GM23338 (cell line): ENCODE measurements around the gene BACE2. TPM values are rescaled to one million over a fixed set of nuclear protein-coding genes. Genes with fewer than 3 reads are reported as not detected.

Experiments used
- ATAC-seq: fragments of 200-7000 bp; cut with Tn5 transposase; 3 replicates; pipeline ENCODE4 v1.9.1; 2020
- DNase-seq: peaks from one replicate; pipeline ENCODE4 v3.0.0-alpha.2; 2015; ENCODE audit warnings: low spot score
- H2AFZ ChIP-seq: fragments of 200-600 bp; sonication (generic); 2 replicates; pipeline ENCODE4 v1.8.0; 2016; ENCODE audit warnings: antibody characterized with exemption, mild to moderate bottlenecking, moderate library complexity
- H3F3A ChIP-seq: fragments of 200-600 bp; sonication (generic); replicated peaks from 2 replicates; pipeline ENCODE4 v1.8.0; 2017; ENCODE audit warnings: antibody characterized with exemption, mixed run types, low read depth
- H3K27ac ChIP-seq: fragments of 200-600 bp; sonication (generic); 2 replicates; pipeline ENCODE4 v1.6.1; 2016; ENCODE audit warnings: low read depth
- H3K27me3 ChIP-seq: fragments of 200-600 bp; sonication (generic); 2 replicates; pipeline ENCODE4 v1.8.0; 2016; ENCODE audit warnings: mild to moderate bottlenecking, mixed run types, moderate library complexity; ENCODE audit not compliant: insufficient read depth
- H3K36me3 ChIP-seq: fragments of 200-600 bp; sonication (generic); 2 replicates; pipeline ENCODE4 v1.8.0; 2016; ENCODE audit warnings: mild to moderate bottlenecking; ENCODE audit not compliant: insufficient read depth
- H3K4me1 ChIP-seq: fragments of 200-600 bp; sonication (generic); 2 replicates; pipeline ENCODE4 v1.8.0; 2016; ENCODE audit warnings: mild to moderate bottlenecking, moderate library complexity; ENCODE audit not compliant: insufficient read depth
- H3K4me2 ChIP-seq: fragments of 200-600 bp; sonication (generic); 2 replicates; pipeline ENCODE4 v1.7.1; 2017; ENCODE audit warnings: mixed run types
- H3K4me3 ChIP-seq: fragments of 200-600 bp; sonication (generic); 2 replicates; pipeline ENCODE4 v1.6.1; 2016; ENCODE audit warnings: mixed run types
- H3K79me2 ChIP-seq: fragments of 200-600 bp; sonication (generic); replicated peaks from 2 replicates; pipeline ENCODE4 v1.8.0; 2017; ENCODE audit warnings: mild to moderate bottlenecking; ENCODE audit not compliant: insufficient read depth
- H3K9me2 ChIP-seq: fragments of 200-600 bp; sonication (generic); 2 replicates; pipeline ENCODE4 v1.8.0; 2017; ENCODE audit not compliant: insufficient read depth
- H4K20me1 ChIP-seq: fragments of 200-600 bp; sonication (generic); replicated peaks from 2 replicates; pipeline ENCODE4 v1.8.0; 2017; ENCODE audit warnings: mild to moderate bottlenecking; ENCODE audit not compliant: insufficient read depth
- H3K27ac Mint-ChIP-seq: 2 replicates; pipeline ENCODE4 v1.8.0; 2020; ENCODE audit warnings: inconsistent platforms, mild to moderate bottlenecking, moderate library complexity, mixed read lengths
- H3K27me3 Mint-ChIP-seq: 3 replicates; pipeline ENCODE4 v1.8.0; 2022; ENCODE audit warnings: low read depth, mild to moderate bottlenecking, moderate library complexity, mixed read lengths, inconsistent platforms; ENCODE audit not compliant: insufficient read depth, poor library complexity
- H3K36me3 Mint-ChIP-seq: 3 replicates; pipeline ENCODE4 v1.8.0; 2021; ENCODE audit warnings: low read depth, mild to moderate bottlenecking, inconsistent platforms, moderate library complexity, mixed read lengths
- H3K4me1 Mint-ChIP-seq: 3 replicates; pipeline ENCODE4 v1.8.0; 2020; ENCODE audit warnings: mild to moderate bottlenecking, inconsistent platforms, mixed read lengths
- H3K4me3 Mint-ChIP-seq: 3 replicates; pipeline ENCODE4 v1.8.0; 2021; ENCODE audit warnings: moderate library complexity, mild to moderate bottlenecking, inconsistent platforms, mixed read lengths
- H3K9me3 Mint-ChIP-seq: 3 replicates; pipeline ENCODE4 v1.8.0; 2020; ENCODE audit warnings: moderate library complexity, mild to moderate bottlenecking, inconsistent platforms, mixed read lengths
- ETS1 ChIP-seq: IDR thresholded peaks from 2 replicates; pipeline ENCODE4 v1.6.1; 2016; ENCODE audit warnings: antibody characterized with exemption
- EZH2phosphoT487 ChIP-seq: fragments of 200-600 bp; sonication (generic); IDR thresholded peaks from one replicate; pipeline ENCODE4 v1.8.1; 2018; ENCODE audit warnings: antibody characterized with exemption; ENCODE audit not compliant: unreplicated experiment
- JUNB ChIP-seq: IDR thresholded peaks from one replicate; pipeline ENCODE4 v1.6.1; 2016; ENCODE audit warnings: antibody characterized with exemption; ENCODE audit not compliant: unreplicated experiment
- NANOG ChIP-seq: IDR thresholded peaks from 2 replicates; pipeline ENCODE4 v1.6.1; 2016; ENCODE audit warnings: antibody characterized with exemption, borderline replicate concordance
- REST ChIP-seq: IDR thresholded peaks from one replicate; pipeline ENCODE4 v1.6.1; 2018; ENCODE audit warnings: antibody characterized with exemption; ENCODE audit not compliant: unreplicated experiment
- polyA plus RNA-seq: library from polyadenylated mRNA; unstranded; fragments of >200 nt; fragmentation: Nextera tagmentation; extraction: Ambion mirVana; gene quantifications from 2 replicates; pipeline ENCODE4 v1.2.1, GENCODE V29; 2016
- total RNA-seq: library from RNA; depleted of rRNA; stranded (reverse); fragments of >200 nt; shearing (Covaris generic); gene quantifications from 2 replicates; pipeline ENCODE4 v1.2.3, GENCODE V29; 2014
- TF ChIP-seq, protein P1 (sequence below): fragments of 250-450 bp; sonication (Bioruptor Pico); IDR thresholded peaks from 2 replicates; pipeline ENCODE4 v1.5.0; 2020; ENCODE audit warnings: mild to moderate bottlenecking, moderate library complexity

BACE2 gene
- total and polyA plus RNA-seq, 2 experiments from 2014 or later, result 3.5 to 6.8 TPM

DNA sequence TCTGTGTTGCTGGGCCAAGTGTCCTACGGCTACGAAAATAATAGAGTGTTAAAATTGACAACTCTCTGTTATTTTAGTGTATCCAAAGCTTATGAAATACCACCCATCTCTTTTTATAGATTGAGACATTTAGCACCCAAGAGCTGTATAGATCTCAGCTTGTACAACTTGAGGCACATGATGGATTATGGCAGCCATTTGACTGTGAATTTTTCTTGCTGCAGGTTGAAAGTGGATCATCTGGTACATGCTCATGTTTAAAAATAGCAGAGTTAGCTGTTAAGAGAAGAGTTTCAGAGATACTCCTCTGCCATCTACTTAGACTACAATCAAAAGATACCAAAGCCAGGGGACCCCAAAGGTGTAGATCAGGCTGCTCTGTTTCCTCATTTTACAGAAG, 99.4 kb downstream of the BACE2 start (continued):
- TF ChIP-seq, protein P1, sequence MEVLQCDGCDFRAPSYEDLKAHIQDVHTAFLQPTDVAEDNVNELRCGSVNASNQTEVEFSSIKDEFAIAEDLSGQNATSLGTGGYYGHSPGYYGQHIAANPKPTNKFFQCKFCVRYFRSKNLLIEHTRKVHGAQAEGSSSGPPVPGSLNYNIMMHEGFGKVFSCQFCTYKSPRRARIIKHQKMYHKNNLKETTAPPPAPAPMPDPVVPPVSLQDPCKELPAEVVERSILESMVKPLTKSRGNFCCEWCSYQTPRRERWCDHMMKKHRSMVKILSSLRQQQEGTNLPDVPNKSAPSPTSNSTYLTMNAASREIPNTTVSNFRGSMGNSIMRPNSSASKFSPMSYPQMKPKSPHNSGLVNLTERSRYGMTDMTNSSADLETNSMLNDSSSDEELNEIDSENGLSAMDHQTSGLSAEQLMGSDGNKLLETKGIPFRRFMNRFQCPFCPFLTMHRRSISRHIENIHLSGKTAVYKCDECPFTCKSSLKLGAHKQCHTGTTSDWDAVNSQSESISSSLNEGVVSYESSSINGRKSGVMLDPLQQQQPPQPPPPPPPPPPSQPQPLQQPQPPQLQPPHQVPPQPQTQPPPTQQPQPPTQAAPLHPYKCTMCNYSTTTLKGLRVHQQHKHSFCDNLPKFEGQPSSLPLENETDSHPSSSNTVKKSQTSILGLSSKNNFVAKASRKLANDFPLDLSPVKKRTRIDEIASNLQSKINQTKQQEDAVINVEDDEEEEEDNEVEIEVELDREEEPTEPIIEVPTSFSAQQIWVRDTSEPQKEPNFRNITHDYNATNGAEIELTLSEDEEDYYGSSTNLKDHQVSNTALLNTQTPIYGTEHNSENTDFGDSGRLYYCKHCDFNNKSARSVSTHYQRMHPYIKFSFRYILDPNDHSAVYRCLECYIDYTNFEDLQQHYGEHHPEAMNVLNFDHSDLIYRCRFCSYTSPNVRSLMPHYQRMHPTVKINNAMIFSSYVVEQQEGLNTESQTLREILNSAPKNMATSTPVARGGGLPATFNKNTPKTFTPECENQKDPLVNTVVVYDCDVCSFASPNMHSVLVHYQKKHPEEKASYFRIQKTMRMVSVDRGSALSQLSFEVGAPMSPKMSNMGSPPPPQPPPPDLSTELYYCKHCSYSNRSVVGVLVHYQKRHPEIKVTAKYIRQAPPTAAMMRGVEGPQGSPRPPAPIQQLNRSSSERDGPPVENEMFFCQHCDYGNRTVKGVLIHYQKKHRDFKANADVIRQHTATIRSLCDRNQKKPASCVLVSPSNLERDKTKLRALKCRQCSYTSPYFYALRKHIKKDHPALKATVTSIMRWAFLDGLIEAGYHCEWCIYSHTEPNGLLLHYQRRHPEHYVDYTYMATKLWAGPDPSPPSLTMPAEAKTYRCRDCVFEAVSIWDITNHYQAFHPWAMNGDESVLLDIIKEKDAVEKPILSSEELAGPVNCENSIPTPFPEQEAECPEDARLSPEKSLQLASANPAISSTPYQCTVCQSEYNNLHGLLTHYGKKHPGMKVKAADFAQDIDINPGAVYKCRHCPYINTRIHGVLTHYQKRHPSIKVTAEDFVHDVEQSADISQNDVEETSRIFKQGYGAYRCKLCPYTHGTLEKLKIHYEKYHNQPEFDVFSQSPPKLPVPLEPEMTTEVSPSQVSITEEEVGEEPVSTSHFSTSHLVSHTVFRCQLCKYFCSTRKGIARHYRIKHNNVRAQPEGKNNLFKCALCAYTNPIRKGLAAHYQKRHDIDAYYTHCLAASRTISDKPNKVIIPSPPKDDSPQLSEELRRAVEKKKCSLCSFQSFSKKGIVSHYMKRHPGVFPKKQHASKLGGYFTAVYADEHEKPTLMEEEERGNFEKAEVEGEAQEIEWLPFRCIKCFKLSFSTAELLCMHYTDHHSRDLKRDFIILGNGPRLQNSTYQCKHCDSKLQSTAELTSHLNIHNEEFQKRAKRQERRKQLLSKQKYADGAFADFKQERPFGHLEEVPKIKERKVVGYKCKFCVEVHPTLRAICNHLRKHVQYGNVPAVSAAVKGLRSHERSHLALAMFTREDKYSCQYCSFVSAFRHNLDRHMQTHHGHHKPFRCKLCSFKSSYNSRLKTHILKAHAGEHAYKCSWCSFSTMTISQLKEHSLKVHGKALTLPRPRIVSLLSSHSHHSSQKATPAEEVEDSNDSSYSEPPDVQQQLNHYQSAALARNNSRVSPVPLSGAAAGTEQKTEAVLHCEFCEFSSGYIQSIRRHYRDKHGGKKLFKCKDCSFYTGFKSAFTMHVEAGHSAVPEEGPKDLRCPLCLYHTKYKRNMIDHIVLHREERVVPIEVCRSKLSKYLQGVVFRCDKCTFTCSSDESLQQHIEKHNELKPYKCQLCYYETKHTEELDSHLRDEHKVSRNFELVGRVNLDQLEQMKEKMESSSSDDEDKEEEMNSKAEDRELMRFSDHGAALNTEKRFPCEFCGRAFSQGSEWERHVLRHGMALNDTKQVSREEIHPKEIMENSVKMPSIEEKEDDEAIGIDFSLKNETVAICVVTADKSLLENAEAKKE (CRISPR knock-in tag), result no peak
- no peak for TF ChIP-seq EZH2phosphoT487

DNA sequence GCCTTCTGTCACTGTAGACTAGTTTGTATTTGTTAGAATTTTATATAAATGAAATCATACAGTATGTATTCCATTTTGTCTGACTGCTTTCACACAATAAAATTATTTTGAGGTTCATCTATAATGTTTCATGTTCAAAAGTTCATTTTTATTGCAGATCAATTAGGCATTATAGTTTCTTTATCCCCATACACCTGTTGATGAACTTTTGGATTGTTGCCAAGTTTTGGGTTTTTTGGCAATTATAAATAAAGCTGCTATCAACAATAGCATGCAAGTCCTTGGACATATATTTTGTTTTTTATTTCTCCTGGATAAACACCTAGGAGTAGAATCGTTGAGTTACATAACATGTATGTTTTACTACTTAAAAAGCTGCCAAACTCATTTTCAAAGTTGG, 101.6 kb downstream of the BACE2 start:
- TF ChIP-seq ETS1, result no peak
- TF ChIP-seq NANOG, result no peak
- no peak for TF ChIP-seq JUNB
- TF ChIP-seq REST, result no peak
- H3K27ac Mint-ChIP-seq, result no peak overlapping the region
- DNase-seq (no peak), ATAC-seq (no peak)
- H3K36me3 ChIP-seq, result peaks cover 6% of the 10 kb centered on the region; the same call in 1 of the 2 replicates
- H3K4me3 ChIP-seq, result no peak overlapping the region
- no peaks in the 10 kb centered on the region for H3K4me1 ChIP-seq
- no peaks in the 10 kb centered on the region for H3F3A ChIP-seq
- no peak overlapping the region for H3K27ac ChIP-seq
- H3K4me3 Mint-ChIP-seq, result no peak overlapping the region
- peaks cover 28% of the 10 kb centered on the region for H3K9me3 Mint-ChIP-seq
- no peaks in the 10 kb centered on the region for H4K20me1 ChIP-seq
- no peak overlapping the region for H3K4me2 ChIP-seq
- peaks cover 7% of the 10 kb centered on the region; the same call in 2 of the 3 replicates for H3K4me1 Mint-ChIP-seq
- peaks cover 32% of the 10 kb centered on the region for H3K36me3 Mint-ChIP-seq
- H3K79me2 ChIP-seq, result no peaks in the 10 kb centered on the region
- no peak overlapping the region for H2AFZ ChIP-seq
- no peaks in the 10 kb centered on the region for H3K27me3 Mint-ChIP-seq
- H3K27me3 ChIP-seq, result no peaks in the 10 kb centered on the region
- no peaks in the 10 kb centered on the region for H3K9me2 ChIP-seq
